ENCODE data around the gene PNLIPRP2. TPM values are rescaled to one million over a fixed set of nuclear protein-coding genes. Genes with fewer than 3 reads are reported as not detected.

The PNLIPRP2 gene
- total RNA-seq, 1 donor from 2014 or later = not detected

DNA sequence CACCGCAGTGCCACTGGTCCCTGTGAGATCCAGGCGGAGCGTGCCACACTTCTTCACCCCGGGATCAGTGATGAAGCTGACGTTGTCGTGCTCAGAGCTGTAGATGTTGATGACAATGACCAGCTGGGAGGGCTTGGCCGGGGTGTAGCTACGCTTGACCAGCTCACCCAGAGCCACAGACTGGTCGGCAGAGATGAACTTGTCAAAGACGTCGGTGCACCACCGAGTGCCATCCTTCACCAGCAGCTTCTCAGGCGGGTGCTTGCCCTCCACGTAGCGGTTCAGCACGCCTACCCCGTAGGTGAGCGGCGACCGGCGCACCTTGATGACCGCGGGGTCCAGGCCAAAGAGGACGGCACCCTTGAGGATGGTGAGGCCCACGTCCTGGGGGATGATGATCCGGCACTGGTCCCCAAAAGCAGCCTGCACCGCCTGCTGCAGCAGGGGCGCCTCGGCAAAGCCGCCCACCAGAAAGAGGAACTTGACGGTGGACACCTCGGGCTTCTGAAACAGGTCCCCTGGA, 54.2 kb downstream of the PNLIPRP2 start:
- H3K4me1 Mint-ChIP-seq (ENCODE audit: low read depth, unreplicated experiment) = peaks cover 7% of the 10 kb centered on the region
- no peak overlapping the region for H3K27ac ChIP-seq (ENCODE audit: low read depth, low read length)
- TF ChIP-seq, protein P1, sequence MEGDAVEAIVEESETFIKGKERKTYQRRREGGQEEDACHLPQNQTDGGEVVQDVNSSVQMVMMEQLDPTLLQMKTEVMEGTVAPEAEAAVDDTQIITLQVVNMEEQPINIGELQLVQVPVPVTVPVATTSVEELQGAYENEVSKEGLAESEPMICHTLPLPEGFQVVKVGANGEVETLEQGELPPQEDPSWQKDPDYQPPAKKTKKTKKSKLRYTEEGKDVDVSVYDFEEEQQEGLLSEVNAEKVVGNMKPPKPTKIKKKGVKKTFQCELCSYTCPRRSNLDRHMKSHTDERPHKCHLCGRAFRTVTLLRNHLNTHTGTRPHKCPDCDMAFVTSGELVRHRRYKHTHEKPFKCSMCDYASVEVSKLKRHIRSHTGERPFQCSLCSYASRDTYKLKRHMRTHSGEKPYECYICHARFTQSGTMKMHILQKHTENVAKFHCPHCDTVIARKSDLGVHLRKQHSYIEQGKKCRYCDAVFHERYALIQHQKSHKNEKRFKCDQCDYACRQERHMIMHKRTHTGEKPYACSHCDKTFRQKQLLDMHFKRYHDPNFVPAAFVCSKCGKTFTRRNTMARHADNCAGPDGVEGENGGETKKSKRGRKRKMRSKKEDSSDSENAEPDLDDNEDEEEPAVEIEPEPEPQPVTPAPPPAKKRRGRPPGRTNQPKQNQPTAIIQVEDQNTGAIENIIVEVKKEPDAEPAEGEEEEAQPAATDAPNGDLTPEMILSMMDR (IDR thresholded peaks at IDR 0.05; ENCODE audit: insufficient read depth, low read depth, low read length) = no peak
- TF ChIP-seq EZH2 (IDR thresholded peaks at IDR 0.05; ENCODE audit: insufficient read depth, low read length) = no peak
- no peaks in the 10 kb centered on the region for H3K27me3 ChIP-seq (ENCODE audit: insufficient read depth, low read length)
- no peaks in the 10 kb centered on the region for H4K20me1 ChIP-seq (ENCODE audit: insufficient read depth, low read length)
- no peak overlapping the region for H3K4me3 ChIP-seq (ENCODE audit: insufficient read depth, low read depth, low read length)
- H3K9ac ChIP-seq (ENCODE audit: low read length) = no peak overlapping the region
- DNase-seq (ENCODE audit: low read depth) (no peak), FAIRE-seq (no peak)
- no peaks in the 10 kb centered on the region for H3K9me3 ChIP-seq (ENCODE audit: insufficient read depth, low read depth, low read length)
- no peak overlapping the region for H3K4me2 ChIP-seq (ENCODE audit: low read length)
- no peaks in the 10 kb centered on the region for H3K79me2 ChIP-seq (ENCODE audit: insufficient read depth, low read length)
- H3K36me3 ChIP-seq (ENCODE audit: insufficient read depth, low read length) = peaks cover 4% of the 10 kb centered on the region
- H3K27me3 Mint-ChIP-seq (ENCODE audit: low read depth, unreplicated experiment) = peaks cover 7% of the 10 kb centered on the region
- H3K27ac Mint-ChIP-seq (ENCODE audit: unreplicated experiment) = no peak overlapping the region
- peaks cover 17% of the 10 kb centered on the region for H3K36me3 Mint-ChIP-seq (ENCODE audit: low read depth, unreplicated experiment)
- no peak overlapping the region for H3K4me3 Mint-ChIP-seq (ENCODE audit: unreplicated experiment)
- H3K9me3 Mint-ChIP-seq (ENCODE audit: unreplicated experiment) = no peaks in the 10 kb centered on the region
- peaks cover 4% of the 10 kb centered on the region for H3K4me1 ChIP-seq (ENCODE audit: insufficient read depth, low read length)
- H2AFZ ChIP-seq (ENCODE audit: low read depth, low read length) = no peak overlapping the region

DNA sequence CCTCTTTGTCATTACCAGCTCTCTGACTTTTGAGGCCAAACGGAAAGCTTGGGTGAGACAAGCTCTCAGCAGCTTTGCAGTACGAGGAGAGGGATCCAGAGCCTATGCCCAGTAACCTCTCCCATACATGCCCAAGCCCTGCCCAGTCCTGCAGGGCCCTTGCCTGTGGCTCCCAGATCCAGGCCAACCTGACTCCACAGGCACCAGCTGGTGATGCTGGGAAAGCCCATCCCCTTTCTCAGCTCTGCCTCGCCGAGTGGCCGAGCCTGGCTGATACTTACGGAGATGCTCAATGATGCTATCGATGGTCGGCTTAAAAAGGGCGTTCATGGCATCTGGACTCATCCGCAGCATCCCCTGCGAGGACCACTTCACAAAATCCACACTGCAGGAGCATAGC, 55.4 kb downstream of the PNLIPRP2 start:
- Histone ChIP-seq H3K79me2 (ENCODE audit: insufficient read depth, low read length) (no peaks in the 10 kb centered on the region), H3K4me1 (ENCODE audit: insufficient read depth, low read length) (peaks cover 4% of the 10 kb centered on the region), H2AFZ (ENCODE audit: low read depth, low read length) (no peak overlapping the region), H3K4me2 (ENCODE audit: low read length) (no peak overlapping the region), H3K27me3 (ENCODE audit: insufficient read depth, low read length) (no peaks in the 10 kb centered on the region), H3K9me3 (ENCODE audit: insufficient read depth, low read depth, low read length) (no peaks in the 10 kb centered on the region), H3K27ac (ENCODE audit: low read depth, low read length) (no peak overlapping the region), H3K4me3 (ENCODE audit: insufficient read depth, low read depth, low read length) (no peak overlapping the region), H4K20me1 (ENCODE audit: insufficient read depth, low read length) (no peaks in the 10 kb centered on the region), H3K9ac (ENCODE audit: low read length) (no peak overlapping the region), H3K36me3 (ENCODE audit: insufficient read depth, low read length) (peaks cover 4% of the 10 kb centered on the region)
- Mint-ChIP-seq H3K9me3 (ENCODE audit: unreplicated experiment) (no peaks in the 10 kb centered on the region), H3K27me3 (ENCODE audit: low read depth, unreplicated experiment) (peaks cover 7% of the 10 kb centered on the region), H3K27ac (ENCODE audit: unreplicated experiment) (no peak overlapping the region), H3K36me3 (ENCODE audit: low read depth, unreplicated experiment) (peaks cover 17% of the 10 kb centered on the region), H3K4me3 (ENCODE audit: unreplicated experiment) (no peak overlapping the region), H3K4me1 (ENCODE audit: low read depth, unreplicated experiment) (peaks cover 3% of the 10 kb centered on the region)
- DNase-seq (ENCODE audit: low read depth) (no peak), FAIRE-seq (no peak)
- TF ChIP-seq, protein P1 (IDR thresholded peaks at IDR 0.05; ENCODE audit: insufficient read depth, low read depth, low read length) = no peak
- no peak for TF ChIP-seq EZH2 (IDR thresholded peaks at IDR 0.05; ENCODE audit: insufficient read depth, low read length)

- Mint-ChIP-seq H3K27me3 (ENCODE audit: low read depth, unreplicated experiment) (peaks cover 7% of the 10 kb centered on the region), H3K9me3 (ENCODE audit: unreplicated experiment) (no peaks in the 10 kb centered on the region), H3K4me3 (ENCODE audit: unreplicated experiment) (no peak overlapping the region), H3K4me1 (ENCODE audit: low read depth, unreplicated experiment) (no peaks in the 10 kb centered on the region), H3K27ac (ENCODE audit: unreplicated experiment) (no peak overlapping the region), H3K36me3 (ENCODE audit: low read depth, unreplicated experiment) (peaks cover 17% of the 10 kb centered on the region)
- Histone ChIP-seq H3K4me2 (ENCODE audit: low read length) (no peak overlapping the region), H3K27ac (ENCODE audit: low read depth, low read length) (no peak overlapping the region), H3K27me3 (ENCODE audit: insufficient read depth, low read length) (no peaks in the 10 kb centered on the region), H3K4me1 (ENCODE audit: insufficient read depth, low read length) (peaks cover 4% of the 10 kb centered on the region), H3K36me3 (ENCODE audit: insufficient read depth, low read length) (peaks cover 4% of the 10 kb centered on the region), H2AFZ (ENCODE audit: low read depth, low read length) (no peak overlapping the region), H3K4me3 (ENCODE audit: insufficient read depth, low read depth, low read length) (no peak overlapping the region), H3K9ac (ENCODE audit: low read length) (no peak overlapping the region), H4K20me1 (ENCODE audit: insufficient read depth, low read length) (no peaks in the 10 kb centered on the region), H3K9me3 (ENCODE audit: insufficient read depth, low read depth, low read length) (no peaks in the 10 kb centered on the region), H3K79me2 (ENCODE audit: insufficient read depth, low read length) (no peaks in the 10 kb centered on the region)
- TF ChIP-seq, protein P1 (IDR thresholded peaks at IDR 0.05; ENCODE audit: insufficient read depth, low read depth, low read length) = no peak
- no peak for TF ChIP-seq EZH2 (IDR thresholded peaks at IDR 0.05; ENCODE audit: insufficient read depth, low read length)
- FAIRE-seq (no peak), DNase-seq (ENCODE audit: low read depth) (no peak)
These were observed 55.9 kb downstream of the PNLIPRP2 start for GRCh38 chr10:116676633-116677032.
